Right cardiac atrium (tissue), 5 donors: ENCODE measurements around the gene SULT1A1. TPM values are rescaled to one million over a fixed set of nuclear protein-coding genes. Genes with fewer than 3 reads are reported as not detected.
"Not testable (repeated sequence)": the region's sequence is repeated elsewhere in the genome, so short reads cannot be mapped to it uniquely, and the experiment has no call there.

ENCODE experiments used
- ATAC-seq, 2 donors: fragments of 200-7000 bp; cut with Tn5 transposase; one replicate each; pipeline versions ENCODE4 v1.8.0 to v1.9.1; 2020; ENCODE audit warnings: moderate library complexity in 2 of 2, mild to moderate bottlenecking in 1 of 2
- DNase-seq, 3 donors: peaks; one replicate each; pipeline ENCODE4 v3.0.0-alpha.2; 2020
- H3K27ac ChIP-seq: one replicate; pipeline ENCODE4 v1.5.1; 2013; ENCODE audit warnings: mild to moderate bottlenecking, low read length, control low read depth, moderate library complexity
- H3K27me3 ChIP-seq: one replicate; pipeline ENCODE4 v1.6.1; 2013; ENCODE audit not compliant: control insufficient read depth, insufficient read depth
- H3K4me1 ChIP-seq: one replicate; pipeline ENCODE4 v1.6.1; 2013; ENCODE audit warnings: low read length; ENCODE audit not compliant: control insufficient read depth, insufficient read depth
- H3K4me3 ChIP-seq: one replicate; pipeline ENCODE4 v1.5.1; 2013; ENCODE audit warnings: low read length, control low read depth
- H3K9me3 ChIP-seq: one replicate; pipeline ENCODE4 v1.6.1; 2013; ENCODE audit warnings: low read length; ENCODE audit not compliant: control insufficient read depth
- WGBS: extraction: QIAGEN DNeasy Blood & Tissue Kit; methylation state at CpG from one replicate; pipeline ENCODE4 v1.1.7; 2013; 5-methylcytosine and 5-hydroxymethylcytosine counted together
- intact Hi-C, 4 donors: fragments of 100-400 bp; cut with DNase I; formaldehyde crosslinking; loops; one replicate each; pipeline versions ENCODE4 v1.11.0 to v1.14.0; 2022 to 2023
- long read RNA-seq, 4 donors: library from polyadenylated mRNA; unstranded; transcript quantifications; one replicate each; pipeline ENCODE4 v2.0.0, GENCODE V29; 2020 to 2021
- polyA plus RNA-seq: library from polyadenylated mRNA; stranded (reverse); fragments of 200-250 nt; gene quantifications from one replicate; pipeline ENCODE4 v1.2.3, GENCODE V29; 2013
- total RNA-seq, 4 donors: library from RNA; stranded (reverse); fragmentation: NEBNext Ultra II Directional; extraction: Animal tissue kit (Norgen Biotek cat#: 25700); gene quantifications; one replicate each; pipeline ENCODE4 v1.2.1, GENCODE V29; 2021
- donor health status: healthy with polysubstance abuse.
- donor health status: DM: no; HTN: yes; CAD: no.
- donor health status: DM: no; HTN: no; CAD: no.
- donor health status: DM: no; HTN: yes; CAD: no; lungs with severe emphysema.
- donor health status: DM: yes; HTN: yes; CAD: no.

The SULT1A1 gene
- total RNA-seq (10 to 100 TPM; 18.8 to 26.9 (median 22.0) TPM), polyA plus RNA-seq (29.1 TPM)
- long read RNA-seq, donor 1, full-length matches to known transcripts = 21 of 36 reads
- long read RNA-seq, donor 1, partial matches to known transcripts = 7 of 36 reads
- long read RNA-seq, donor 1, other reads (novel, unspliced or antisense) = 8 of 36 reads
- long read RNA-seq, donor 2, transcript SULT1A1-201 (8 exons, 1,162 nt) = major isoform, 12 of 18 reads
- long read RNA-seq, donor 2, partial matches to known transcripts = 2 of 18 reads
- long read RNA-seq, donor 2, other reads (novel, unspliced or antisense) = 1 of 18 reads
- long read RNA-seq, donor 3, transcript SULT1A1-201 (8 exons, 1,162 nt) = major isoform, 18 of 44 reads
- long read RNA-seq, donor 3, transcript SULT1A1-206 (9 exons, 1,651 nt) = minor isoform, 7 of 44 reads
- long read RNA-seq, donor 3, transcript SULT1A1-211 (7 exons, 1,578 nt) = minor isoform, 5 of 44 reads
- long read RNA-seq, donor 3, partial matches to known transcripts = 3 of 44 reads
- long read RNA-seq, donor 3, other reads (novel, unspliced or antisense) = 7 of 44 reads
- long read RNA-seq, donor 4, transcript SULT1A1-201 (8 exons, 1,162 nt) = major isoform, 12 of 16 reads
- long read RNA-seq, donor 4, partial matches to known transcripts = 0 of 16 reads
- long read RNA-seq, donor 4, other reads (novel, unspliced or antisense) = 3 of 16 reads

- DNase-seq = peak; percentile 63 to 84 (median 84)
- WGBS = 20% methylated on average over 11 of the region's 11 CpGs
- Histone ChIP-seq H3K27me3 (no peaks in the 10 kb centered on the region), H3K27ac (peak within 1 kb of the TSS; percentile 55), H3K9me3 (no peaks in the 10 kb centered on the region), H3K4me1 (peaks cover 6% of the 10 kb centered on the region), H3K4me3 (peak within 1 kb of the TSS; percentile 15)
- ATAC-seq = peak; percentile 82 to 87
- intact Hi-C loops = loop anchor here in 1 of 4 donors (10.0 kb wide), 1 partner anchor 115 kb away; the partner anchor contains the start of genes APOBR and CLN3
Observed at GRCh38 chr16:28609631-28610594, at the start of gene SULT1A1. Gene SULT1A1 (minus strand): TSS chr16:28610044. CDS start chr16:28608855, 1,189 bp downstream.

GRCh38 chr16:28639959-28640358, 30.1 kb upstream of the SULT1A1 start:
- DNase-seq, H3K27me3 ChIP-seq, H3K4me3 ChIP-seq, H3K9me3 ChIP-seq, ATAC-seq, H3K4me1 ChIP-seq, intact Hi-C loops, H3K27ac ChIP-seq: not testable (repeated sequence)
- 70% methylated on average over 2 of the region's 2 CpGs for WGBS

GRCh38 chr16:28638359-28638758, 28.5 kb upstream of the SULT1A1 start:
- H3K27me3 ChIP-seq, ATAC-seq, H3K4me1 ChIP-seq, H3K4me3 ChIP-seq, intact Hi-C loops, H3K9me3 ChIP-seq, H3K27ac ChIP-seq, DNase-seq: not testable (repeated sequence)
- 90% methylated on average over 4 of the region's 5 CpGs for WGBS

GRCh38 chr16:28637765-28638164, 27.9 kb upstream of the SULT1A1 start, which contains the start of gene NPIPB8:
Gene NPIPB8 (plus strand): TSS chr16:28638065. CDS start chr16:28638361, 296 bp downstream.
- no CpG with 5 or more reads among the region's 1 CpG for WGBS
- H3K9me3 ChIP-seq, H3K4me3 ChIP-seq, DNase-seq, intact Hi-C loops, H3K27me3 ChIP-seq, H3K27ac ChIP-seq, H3K4me1 ChIP-seq, ATAC-seq: not testable (repeated sequence)

GRCh38 chr16:28636093-28636823, 26.4 kb upstream of the SULT1A1 start:
- ATAC-seq, intact Hi-C loops, H3K27ac ChIP-seq, H3K4me1 ChIP-seq, H3K9me3 ChIP-seq, DNase-seq, H3K4me3 ChIP-seq, H3K27me3 ChIP-seq: not testable (repeated sequence)
- WGBS = 42% methylated on average over 5 of the region's 5 CpGs

- H3K4me3 ChIP-seq, H3K27me3 ChIP-seq, H3K27ac ChIP-seq, intact Hi-C loops, ATAC-seq, DNase-seq, H3K9me3 ChIP-seq, H3K4me1 ChIP-seq: not testable (repeated sequence)
- WGBS = 72% methylated on average over 4 of the region's 5 CpGs
Observed at GRCh38 chr16:28630905-28631304, 21.1 kb upstream of the SULT1A1 start.

- H3K4me3 ChIP-seq = peak overlapping the region; percentile 36
- no peaks in the 10 kb centered on the region for H3K9me3 ChIP-seq
- peak; percentile 55 to 84 (median 81) for DNase-seq
- WGBS = 1% methylated on average over 68 of the region's 68 CpGs
- H3K27ac ChIP-seq = no peak overlapping the region
- no peaks in the 10 kb centered on the region for H3K4me1 ChIP-seq
- intact Hi-C loops = no loop called here
- peak; percentile 91 to 93 for ATAC-seq
- no peaks in the 10 kb centered on the region for H3K27me3 ChIP-seq
Observed at GRCh38 chr16:28623172-28623711, 13.4 kb upstream of the SULT1A1 start.

- DNase-seq = peak in 1 of 3 donors; percentile 21
- H3K4me3 ChIP-seq = peak overlapping the region; percentile 36
- H3K4me1 ChIP-seq, intact Hi-C loops, H3K27me3 ChIP-seq, H3K9me3 ChIP-seq, H3K27ac ChIP-seq: not testable (repeated sequence)
- WGBS = 46% methylated on average over 24 of the region's 24 CpGs
- peak; percentile 52 to 56 for ATAC-seq
Observed at GRCh38 chr16:28622532-28623171, 12.8 kb upstream of the SULT1A1 start.

GRCh38 chr16:28621481-28622155, 11.8 kb upstream of the SULT1A1 start:
- Histone ChIP-seq H3K27ac (no peak overlapping the region), H3K4me1 (no peaks in the 10 kb centered on the region), H3K9me3 (no peaks in the 10 kb centered on the region), H3K4me3 (no peak overlapping the region), H3K27me3 (no peaks in the 10 kb centered on the region)
- ATAC-seq = no peak
- DNase-seq = no peak
- 72% methylated on average over 7 of the region's 7 CpGs for WGBS
- intact Hi-C loops = no loop called here
